ENCODE measurements around the gene SNAP29.

Gene SNAP29

GRCh38 chr22:20853236-20853660 lies 5.6 kb upstream of the SNAP29 start:
- Histone ChIP-seq H3K9me3 (ENCODE audit: control insufficient read depth, low read length) (no peaks in the 10 kb centered on the region), H3K4me3 (ENCODE audit: extremely low read depth, insufficient read depth, low read length, poor library complexity, severe bottlenecking) (no peak overlapping the region), H3K4me1 (ENCODE audit: control insufficient read depth, insufficient read depth, low read length, poor library complexity, severe bottlenecking) (peaks cover 9% of the 10 kb centered on the region), H3K27ac (ENCODE audit: low read depth, low read length, severe bottlenecking) (no peak overlapping the region), H3K36me3 (ENCODE audit: control insufficient read depth, insufficient read depth, low read length) (no peaks in the 10 kb centered on the region)
- 90 to 95% methylated on average over 2 to 3 of the region's 3 CpGs for WGBS, 2 experiments (ENCODE audit: insufficient coverage in 2 of 2)

GRCh38 chr22:20857247-20857643 lies 1.6 kb upstream of the SNAP29 start:
- H3K9me3 ChIP-seq (ENCODE audit: control insufficient read depth, low read length), result no peaks in the 10 kb centered on the region
- no peak overlapping the region for H3K27ac ChIP-seq (ENCODE audit: low read depth, low read length, severe bottlenecking)
- WGBS, 2 experiments (ENCODE audit: insufficient coverage in 2 of 2), result 78 to 88% methylated on average over 6 to 7 of the region's 7 CpGs
- peaks cover 6% of the 10 kb centered on the region for H3K36me3 ChIP-seq (ENCODE audit: control insufficient read depth, insufficient read depth, low read length)
- H3K4me3 ChIP-seq (ENCODE audit: extremely low read depth, insufficient read depth, low read length, poor library complexity, severe bottlenecking), result peak overlapping the region; percentile 71
- H3K4me1 ChIP-seq (ENCODE audit: control insufficient read depth, insufficient read depth, low read length, poor library complexity, severe bottlenecking), result peaks cover 13% of the 10 kb centered on the region

- 1% methylated on average over 19 to 26 of the region's 38 CpGs for WGBS, 2 experiments (ENCODE audit: insufficient coverage in 2 of 2)
- Histone ChIP-seq H3K36me3 (ENCODE audit: control insufficient read depth, insufficient read depth, low read length) (peaks cover 13% of the 10 kb centered on the region), H3K9me3 (ENCODE audit: control insufficient read depth, low read length) (no peaks in the 10 kb centered on the region), H3K27ac (ENCODE audit: low read depth, low read length, severe bottlenecking) (peak overlapping the region; percentile 87), H3K4me3 (ENCODE audit: extremely low read depth, insufficient read depth, low read length, poor library complexity, severe bottlenecking) (peak overlapping the region; percentile 71), H3K4me1 (ENCODE audit: control insufficient read depth, insufficient read depth, low read length, poor library complexity, severe bottlenecking) (peaks cover 13% of the 10 kb centered on the region)
Measured at GRCh38 chr22:20857838-20858614, 781 bp upstream of the SNAP29 start.

GRCh38 chr22:20859615-20860014 lies 808 bp downstream of the SNAP29 start:
- H3K9me3 ChIP-seq (ENCODE audit: control insufficient read depth, low read length), result no peaks in the 10 kb centered on the region
- H3K27ac ChIP-seq (ENCODE audit: low read depth, low read length, severe bottlenecking), result no peak overlapping the region
- peaks cover 13% of the 10 kb centered on the region for H3K4me1 ChIP-seq (ENCODE audit: control insufficient read depth, insufficient read depth, low read length, poor library complexity, severe bottlenecking)
- H3K4me3 ChIP-seq (ENCODE audit: extremely low read depth, insufficient read depth, low read length, poor library complexity, severe bottlenecking), result peak overlapping the region; percentile 71
- H3K36me3 ChIP-seq (ENCODE audit: control insufficient read depth, insufficient read depth, low read length), result peaks cover 22% of the 10 kb centered on the region
- WGBS, 2 experiments (ENCODE audit: insufficient coverage in 2 of 2), result 74 to 79% methylated on average over 6 to 8 of the region's 8 CpGs

GRCh38 chr22:20862540-20862939 lies 3.7 kb downstream of the SNAP29 start:
- H3K4me1 ChIP-seq (ENCODE audit: control insufficient read depth, insufficient read depth, low read length, poor library complexity, severe bottlenecking), result peaks cover 30% of the 10 kb centered on the region
- peaks cover 22% of the 10 kb centered on the region for H3K36me3 ChIP-seq (ENCODE audit: control insufficient read depth, insufficient read depth, low read length)
- no peak overlapping the region for H3K27ac ChIP-seq (ENCODE audit: low read depth, low read length, severe bottlenecking)
- H3K4me3 ChIP-seq (ENCODE audit: extremely low read depth, insufficient read depth, low read length, poor library complexity, severe bottlenecking), result no peak overlapping the region
- 83 to 96% methylated on average over 1 to 2 of the region's 2 CpGs for WGBS, 2 experiments (ENCODE audit: insufficient coverage in 2 of 2)
- H3K9me3 ChIP-seq (ENCODE audit: control insufficient read depth, low read length), result no peaks in the 10 kb centered on the region

GRCh38 chr22:20863366-20863765 lies 4.6 kb downstream of the SNAP29 start:
- Histone ChIP-seq H3K4me1 (ENCODE audit: control insufficient read depth, insufficient read depth, low read length, poor library complexity, severe bottlenecking) (peaks cover 32% of the 10 kb centered on the region), H3K9me3 (ENCODE audit: control insufficient read depth, low read length) (no peaks in the 10 kb centered on the region), H3K4me3 (ENCODE audit: extremely low read depth, insufficient read depth, low read length, poor library complexity, severe bottlenecking) (no peak overlapping the region), H3K27ac (ENCODE audit: low read depth, low read length, severe bottlenecking) (no peak overlapping the region), H3K36me3 (ENCODE audit: control insufficient read depth, insufficient read depth, low read length) (peaks cover 22% of the 10 kb centered on the region)
- 94 to 100% methylated on average over 2 to 3 of the region's 4 CpGs for WGBS, 2 experiments (ENCODE audit: insufficient coverage in 2 of 2)

GRCh38 chr22:20864186-20864908 lies 5.5 kb downstream of the SNAP29 start:
- no peaks in the 10 kb centered on the region for H3K9me3 ChIP-seq (ENCODE audit: control insufficient read depth, low read length)
- peaks cover 32% of the 10 kb centered on the region for H3K4me1 ChIP-seq (ENCODE audit: control insufficient read depth, insufficient read depth, low read length, poor library complexity, severe bottlenecking)
- peaks cover 22% of the 10 kb centered on the region for H3K36me3 ChIP-seq (ENCODE audit: control insufficient read depth, insufficient read depth, low read length)
- H3K4me3 ChIP-seq (ENCODE audit: extremely low read depth, insufficient read depth, low read length, poor library complexity, severe bottlenecking), result no peak overlapping the region
- 90 to 98% methylated on average over 7 to 10 of the region's 12 CpGs for WGBS, 2 experiments (ENCODE audit: insufficient coverage in 2 of 2)
- no peak overlapping the region for H3K27ac ChIP-seq (ENCODE audit: low read depth, low read length, severe bottlenecking)

GRCh38 chr22:20865331-20865730 lies 6.5 kb downstream of the SNAP29 start:
- Histone ChIP-seq H3K9me3 (ENCODE audit: control insufficient read depth, low read length) (no peaks in the 10 kb centered on the region), H3K4me3 (ENCODE audit: extremely low read depth, insufficient read depth, low read length, poor library complexity, severe bottlenecking) (no peak overlapping the region), H3K36me3 (ENCODE audit: control insufficient read depth, insufficient read depth, low read length) (peaks cover 23% of the 10 kb centered on the region), H3K4me1 (ENCODE audit: control insufficient read depth, insufficient read depth, low read length, poor library complexity, severe bottlenecking) (peaks cover 29% of the 10 kb centered on the region), H3K27ac (ENCODE audit: low read depth, low read length, severe bottlenecking) (no peak overlapping the region)
- WGBS, 2 experiments (ENCODE audit: insufficient coverage in 2 of 2), result 75 to 100% methylated on average over 1 to 2 of the region's 3 CpGs

GRCh38 chr22:20865875-20866445 lies 7.2 kb downstream of the SNAP29 start:
- Histone ChIP-seq H3K4me3 (ENCODE audit: extremely low read depth, insufficient read depth, low read length, poor library complexity, severe bottlenecking) (no peak overlapping the region), H3K27ac (ENCODE audit: low read depth, low read length, severe bottlenecking) (no peak overlapping the region), H3K9me3 (ENCODE audit: control insufficient read depth, low read length) (no peaks in the 10 kb centered on the region), H3K36me3 (ENCODE audit: control insufficient read depth, insufficient read depth, low read length) (peaks cover 30% of the 10 kb centered on the region), H3K4me1 (ENCODE audit: control insufficient read depth, insufficient read depth, low read length, poor library complexity, severe bottlenecking) (peaks cover 29% of the 10 kb centered on the region)
- WGBS, 2 experiments (ENCODE audit: insufficient coverage in 2 of 2), result 93 to 100% methylated on average over 6 to 7 of the region's 8 CpGs

GRCh38 chr22:20866736-20867135 lies 7.9 kb downstream of the SNAP29 start:
- Histone ChIP-seq H3K27ac (ENCODE audit: low read depth, low read length, severe bottlenecking) (peak overlapping the region; percentile 86), H3K36me3 (ENCODE audit: control insufficient read depth, insufficient read depth, low read length) (peaks cover 35% of the 10 kb centered on the region), H3K9me3 (ENCODE audit: control insufficient read depth, low read length) (no peaks in the 10 kb centered on the region), H3K4me1 (ENCODE audit: control insufficient read depth, insufficient read depth, low read length, poor library complexity, severe bottlenecking) (peaks cover 29% of the 10 kb centered on the region), H3K4me3 (ENCODE audit: extremely low read depth, insufficient read depth, low read length, poor library complexity, severe bottlenecking) (no peak overlapping the region)
- WGBS, 2 experiments (ENCODE audit: insufficient coverage in 2 of 2), result 92 to 94% methylated on average over 2 to 3 of the region's 5 CpGs

Measured in mesodermal cell (in vitro differentiated cells).